SJSA1 (cell line): ENCODE data around the gene ARHGAP31. TPM values are rescaled to one million over a fixed set of nuclear protein-coding genes. Genes with fewer than 3 reads are reported as not detected.
"Not testable (repeated sequence)": the region's sequence is repeated elsewhere in the genome, so short reads cannot be mapped to it uniquely, and the experiment has no call there.

Experiments
- DNase-seq, 2 experiments: peaks; one replicate each; pipeline ENCODE4 v3.0.0-alpha.2; 2015 to 2020; ENCODE audit warnings: low spot score in 2 of 2, low read depth in 1 of 2
- H3K27ac ChIP-seq: fragments of 250-450 bp; sonication (Bioruptor Pico); 2 replicates; pipeline ENCODE4 v1.5.1; 2020; ENCODE audit warnings: mild to moderate bottlenecking, moderate library complexity
- H3K27me3 ChIP-seq: fragments of 250-450 bp; sonication (Bioruptor Pico); replicated peaks from 2 replicates; pipeline ENCODE4 v1.5.1; 2020; ENCODE audit warnings: mild to moderate bottlenecking, moderate library complexity
- H3K36me3 ChIP-seq: fragments of 250-450 bp; sonication (Bioruptor Pico); 2 replicates; pipeline ENCODE4 v1.5.1; 2020; ENCODE audit warnings: mild to moderate bottlenecking
- H3K4me1 ChIP-seq: fragments of 250-450 bp; sonication (Bioruptor Pico); replicated peaks from 2 replicates; pipeline ENCODE4 v1.6.1; 2021; ENCODE audit warnings: mild to moderate bottlenecking
- H3K4me3 ChIP-seq: fragments of 250-450 bp; sonication (Bioruptor Pico); 2 replicates; pipeline ENCODE4 v1.5.1; 2020; ENCODE audit warnings: mild to moderate bottlenecking
- H3K9me3 ChIP-seq: fragments of 250-450 bp; sonication (Bioruptor Pico); replicated peaks from 2 replicates; pipeline ENCODE4 v1.5.1; 2020; ENCODE audit warnings: mild to moderate bottlenecking
- total RNA-seq: library from RNA; depleted of rRNA; stranded (reverse); fragments of >200 nt; shearing (Covaris generic); gene quantifications from 2 replicates; pipeline ENCODE4 v1.2.3, GENCODE V29; 2014

Gene ARHGAP31
- total RNA-seq, 1 experiment from 2014 or later: 13.7 TPM

DNA sequence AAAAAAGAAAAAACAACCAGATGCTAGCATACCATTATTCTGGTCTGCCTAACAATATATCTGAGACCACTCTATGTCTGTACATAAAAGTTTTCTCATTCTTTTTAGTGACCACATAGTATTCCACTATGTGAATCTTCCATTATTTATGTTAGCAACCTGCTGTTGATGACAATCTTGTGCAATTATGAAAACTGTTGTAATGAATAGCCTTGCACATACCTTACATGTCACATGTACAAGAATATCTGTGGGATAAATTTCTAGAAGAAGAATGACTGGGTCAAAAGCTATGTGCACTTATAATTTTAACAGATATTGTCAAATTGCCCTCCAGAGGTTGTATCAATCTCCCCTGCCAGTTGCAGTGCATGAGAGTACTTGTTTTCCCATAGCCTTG is 62.5 kb downstream of the ARHGAP31 start:
- Histone ChIP-seq H3K27ac (no peak overlapping the region), H3K9me3 (no peaks in the 10 kb centered on the region), H3K36me3 (peaks cover 2% of the 10 kb centered on the region; the same call in 1 of the 2 replicates), H3K4me3 (no peak overlapping the region), H3K4me1 (peaks cover 36% of the 10 kb centered on the region), H3K27me3 (no peaks in the 10 kb centered on the region)
- no peak for DNase-seq

DNA sequence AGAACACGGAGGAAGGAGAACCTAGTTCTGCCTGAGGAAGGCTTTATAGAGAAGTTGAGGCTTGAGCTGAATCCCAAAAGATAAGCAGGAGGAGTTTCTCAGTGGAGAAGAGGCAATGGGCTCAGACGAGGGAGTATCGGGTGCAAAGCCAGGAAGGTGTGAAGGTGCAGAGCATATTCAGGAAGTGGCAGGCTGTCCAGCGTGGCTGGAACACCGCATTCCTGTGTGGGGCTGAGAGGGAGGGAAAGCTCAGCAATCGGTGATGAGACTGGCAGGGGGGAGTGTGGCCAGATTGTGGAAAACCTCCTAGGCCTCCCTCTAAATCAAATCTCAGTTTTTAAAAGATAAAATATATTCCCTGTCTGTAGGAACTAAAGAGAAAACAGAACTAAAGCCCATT is 63.0 kb downstream of the ARHGAP31 start:
- DNase-seq: peak; percentile 36 to 48
- H3K27ac ChIP-seq: no peak overlapping the region
- H3K9me3 ChIP-seq: no peaks in the 10 kb centered on the region
- H3K27me3 ChIP-seq: no peaks in the 10 kb centered on the region
- H3K4me1 ChIP-seq: peaks cover 30% of the 10 kb centered on the region
- H3K36me3 ChIP-seq: peaks cover 2% of the 10 kb centered on the region; the same call in 1 of the 2 replicates
- no peak overlapping the region for H3K4me3 ChIP-seq

DNA sequence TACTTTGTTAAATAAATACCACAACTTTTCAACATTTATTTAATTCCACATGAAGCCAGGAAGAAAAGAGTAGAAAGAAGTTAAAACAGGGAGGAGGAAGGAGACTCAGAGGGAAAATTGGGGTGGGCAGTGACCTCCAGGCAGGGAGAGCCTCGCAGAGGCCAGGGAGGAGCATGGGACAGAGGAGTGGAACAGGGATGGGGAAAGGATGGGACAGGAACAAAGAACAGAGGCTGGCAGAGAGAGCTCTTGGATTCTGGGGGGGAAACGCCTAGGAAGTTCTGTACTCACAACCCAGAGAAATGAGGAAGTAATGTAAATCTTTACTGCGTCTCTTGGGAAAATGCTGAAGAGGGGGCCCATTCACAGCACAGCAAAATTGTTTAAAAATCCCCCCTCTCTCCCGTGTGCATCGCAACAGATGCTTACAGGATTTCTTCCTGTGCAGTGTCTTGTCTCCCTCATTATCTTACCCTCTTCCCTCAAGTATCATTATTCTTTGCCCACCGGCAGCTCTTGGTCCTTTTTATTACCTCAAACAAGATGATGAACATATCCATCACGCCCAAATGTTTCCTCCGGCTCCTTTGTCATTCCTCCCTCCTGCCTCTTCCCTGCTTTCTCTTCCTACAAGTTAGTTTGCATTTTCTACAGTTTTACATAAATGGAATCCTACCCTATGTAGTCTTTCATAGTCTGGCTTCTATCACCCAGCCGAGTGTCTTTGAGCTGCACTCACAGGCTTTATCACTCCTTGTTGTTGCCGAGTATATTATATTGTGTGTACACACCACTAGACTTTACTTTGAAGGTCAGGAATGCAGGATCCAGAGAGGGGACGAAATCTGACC is 65.5 kb downstream of the ARHGAP31 start:
- Histone ChIP-seq H3K27ac (no peak overlapping the region), H3K27me3 (no peaks in the 10 kb centered on the region), H3K4me1 (peaks cover 17% of the 10 kb centered on the region), H3K36me3 (peaks cover 2% of the 10 kb centered on the region; the same call in 1 of the 2 replicates), H3K4me3 (no peak overlapping the region), H3K9me3 (no peaks in the 10 kb centered on the region)
- no peak for DNase-seq

DNA sequence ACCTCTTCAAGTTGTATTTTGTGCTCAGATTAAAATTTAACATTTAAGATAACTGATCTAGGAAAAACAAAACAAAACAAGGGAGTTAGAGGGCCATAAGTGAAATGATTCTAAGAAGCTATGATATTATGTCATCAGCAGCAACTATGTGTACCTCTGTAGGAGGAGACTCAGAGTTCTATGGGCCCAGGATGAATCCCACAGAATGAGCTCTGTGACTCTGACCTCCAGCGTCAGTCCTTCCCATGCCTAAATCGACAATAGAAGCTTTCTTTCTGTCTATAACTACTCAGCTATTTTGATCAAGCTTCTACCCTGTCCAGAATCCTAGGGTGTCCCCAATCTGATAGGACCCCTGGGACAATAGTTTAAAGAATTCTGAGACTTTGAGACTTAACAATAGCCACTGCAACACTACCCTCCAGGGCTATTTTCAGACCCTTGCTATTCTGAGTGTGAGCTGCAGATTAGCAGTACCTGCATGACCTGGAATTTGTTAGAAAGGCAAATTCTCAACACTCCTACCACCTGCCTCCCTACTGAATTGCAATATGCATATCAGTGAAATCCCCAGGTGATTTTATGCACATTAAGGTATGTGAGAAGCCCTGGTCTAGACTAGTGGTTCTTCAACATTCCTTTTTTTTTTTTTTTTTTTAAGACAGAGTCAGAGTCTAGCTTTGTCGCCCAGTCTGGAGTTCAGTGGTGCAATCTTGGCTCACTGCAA is 66.7 kb downstream of the ARHGAP31 start:
- DNase-seq: no peak
- H3K4me3 ChIP-seq: no peak overlapping the region
- H3K9me3 ChIP-seq: no peaks in the 10 kb centered on the region
- H3K4me1 ChIP-seq: peaks cover 17% of the 10 kb centered on the region
- H3K27ac ChIP-seq: no peak overlapping the region
- H3K27me3 ChIP-seq: no peaks in the 10 kb centered on the region
- H3K36me3 ChIP-seq: peaks cover 6% of the 10 kb centered on the region; the same call in 1 of the 2 replicates

GRCh38 chr3:119362010-119362409 is 67.8 kb downstream of the ARHGAP31 start:
- H3K27me3 ChIP-seq: no peaks in the 10 kb centered on the region
- peaks cover 13% of the 10 kb centered on the region for H3K4me1 ChIP-seq

GRCh38 chr3:119362940-119363725 is 69.0 kb downstream of the ARHGAP31 start:
- no peaks in the 10 kb centered on the region for H3K9me3 ChIP-seq
- DNase-seq: no peak
- H3K27me3 ChIP-seq: no peaks in the 10 kb centered on the region
- H3K36me3 ChIP-seq: peaks cover 19% of the 10 kb centered on the region
- no peak overlapping the region for H3K4me3 ChIP-seq
- no peak overlapping the region for H3K27ac ChIP-seq
- peaks cover 18% of the 10 kb centered on the region for H3K4me1 ChIP-seq

More at GRCh38 chr3:119362010-119362409, 67.8 kb downstream of the ARHGAP31 start:
- Histone ChIP-seq H3K9me3 (no peaks in the 10 kb centered on the region), H3K4me3 (no peak overlapping the region), H3K36me3 (peaks cover 11% of the 10 kb centered on the region; the same call in 1 of the 2 replicates), H3K27ac (no peak overlapping the region)
- DNase-seq: no peak

GRCh38 chr3:119364401-119364800 is 70.2 kb downstream of the ARHGAP31 start:
- no peak overlapping the region for H3K27ac ChIP-seq
- H3K4me3 ChIP-seq: no peak overlapping the region
- H3K9me3 ChIP-seq: no peaks in the 10 kb centered on the region

GRCh38 chr3:119365418-119365817 is 71.2 kb downstream of the ARHGAP31 start:
- Histone ChIP-seq H3K4me1 (peaks cover 22% of the 10 kb centered on the region), H3K4me3 (no peak overlapping the region), H3K9me3 (no peaks in the 10 kb centered on the region), H3K27ac (no peak overlapping the region), H3K36me3 (peaks cover 27% of the 10 kb centered on the region), H3K27me3 (no peaks in the 10 kb centered on the region)
- DNase-seq: no peak

More at GRCh38 chr3:119364401-119364800, 70.2 kb downstream of the ARHGAP31 start:
- peaks cover 26% of the 10 kb centered on the region for H3K36me3 ChIP-seq
- DNase-seq: no peak
- H3K27me3 ChIP-seq: no peaks in the 10 kb centered on the region
- peaks cover 28% of the 10 kb centered on the region for H3K4me1 ChIP-seq

DNA sequence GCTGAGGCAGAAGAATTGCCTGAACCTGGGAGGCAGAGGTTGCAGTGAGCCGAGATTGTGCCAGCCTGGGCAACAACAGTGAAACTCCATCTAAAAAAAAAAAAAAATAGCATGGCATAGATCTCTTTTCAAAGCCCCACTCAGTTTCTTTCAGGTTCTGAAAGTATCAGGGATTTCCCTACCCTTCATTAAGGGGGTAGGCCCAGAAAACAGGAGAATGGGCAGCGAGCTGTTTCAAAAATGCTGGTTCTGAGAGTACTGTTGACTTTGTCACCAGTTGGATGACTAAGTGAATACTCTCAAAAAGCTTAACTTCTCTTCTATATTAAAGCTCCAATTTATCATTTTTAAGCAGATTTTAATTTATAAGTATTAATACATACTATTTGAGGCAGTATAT is 72.8 kb downstream of the ARHGAP31 start:
- no peak overlapping the region for H3K4me3 ChIP-seq
- H3K4me1 ChIP-seq: peaks cover 22% of the 10 kb centered on the region
- H3K27me3 ChIP-seq: no peaks in the 10 kb centered on the region
- no peak overlapping the region for H3K27ac ChIP-seq
- H3K36me3 ChIP-seq: peaks cover 33% of the 10 kb centered on the region
- no peak for DNase-seq
- H3K9me3 ChIP-seq: no peaks in the 10 kb centered on the region

DNA sequence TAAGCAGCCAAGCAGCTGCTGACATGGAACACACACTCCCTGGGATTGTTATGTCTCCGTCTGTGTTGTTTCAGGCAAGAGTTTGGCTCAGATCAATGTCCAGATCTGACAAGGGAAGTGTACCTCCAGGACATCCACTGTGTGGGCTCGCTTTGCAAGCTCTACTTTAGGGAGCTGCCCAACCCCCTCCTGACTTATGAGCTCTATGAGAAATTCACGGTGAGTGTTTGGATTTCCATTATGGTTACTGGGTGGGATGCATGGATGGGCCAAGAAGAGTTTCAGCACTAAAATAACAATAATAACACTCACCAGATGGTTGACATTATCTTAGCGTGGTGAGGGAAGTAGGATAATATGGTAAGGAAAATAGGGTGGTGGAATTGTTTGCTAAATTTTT is 74.1 kb downstream of the ARHGAP31 start:
- Histone ChIP-seq H3K4me1 (peaks cover 22% of the 10 kb centered on the region), H3K9me3 (no peaks in the 10 kb centered on the region), H3K27ac (0 out of 2 replicates have a peak overlapping the region, but pooled peaks have one; percentile 6)

GRCh38 chr3:119371786-119372185 is 77.6 kb downstream of the ARHGAP31 start:
- not testable (repeated sequence) for H3K4me3 ChIP-seq, H3K9me3 ChIP-seq, H3K27me3 ChIP-seq, H3K27ac ChIP-seq, DNase-seq
- Histone ChIP-seq H3K36me3 (peaks cover 25% of the 10 kb centered on the region), H3K4me1 (peaks cover 22% of the 10 kb centered on the region)

More for the DNA sequence above, 74.1 kb downstream of the ARHGAP31 start:
- peak in 1 of 2 experiments; percentile 60 for DNase-seq
- Histone ChIP-seq H3K36me3 (peaks cover 36% of the 10 kb centered on the region), H3K4me3 (no peak overlapping the region), H3K27me3 (no peaks in the 10 kb centered on the region)

GRCh38 chr3:119375106-119375505 is 80.9 kb downstream of the ARHGAP31 start:
- no peaks in the 10 kb centered on the region for H3K27me3 ChIP-seq
- no peak for DNase-seq
- no peaks in the 10 kb centered on the region for H3K9me3 ChIP-seq
- no peak overlapping the region for H3K4me3 ChIP-seq
- no peak overlapping the region for H3K27ac ChIP-seq
- no peaks in the 10 kb centered on the region for H3K4me1 ChIP-seq
- peaks cover 9% of the 10 kb centered on the region for H3K36me3 ChIP-seq

DNA sequence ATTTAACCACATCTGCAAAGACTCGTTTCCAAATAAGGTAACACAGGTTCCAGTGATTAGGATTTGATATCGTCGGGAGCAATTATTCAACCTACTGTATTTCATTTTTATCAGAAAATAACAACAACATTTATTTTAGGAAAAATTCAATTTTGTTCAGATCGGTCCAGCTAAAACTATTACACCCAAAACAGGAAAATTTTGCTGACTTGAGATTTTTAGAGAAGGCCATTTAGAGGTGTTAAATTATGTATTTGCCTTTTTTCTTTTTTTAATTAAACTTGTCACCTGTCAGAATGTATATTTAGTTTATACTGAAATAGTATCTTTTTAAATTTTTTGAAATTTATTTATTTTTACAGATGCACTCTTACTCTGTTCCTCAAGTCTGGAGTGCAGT is 81.3 kb downstream of the ARHGAP31 start:
- no peak for DNase-seq
- H3K27ac ChIP-seq: no peak overlapping the region

More for the DNA sequence above, 81.3 kb downstream of the ARHGAP31 start:
- Histone ChIP-seq H3K4me3 (no peak overlapping the region), H3K4me1 (no peaks in the 10 kb centered on the region), H3K27me3 (no peaks in the 10 kb centered on the region), H3K9me3 (no peaks in the 10 kb centered on the region), H3K36me3 (peaks cover 10% of the 10 kb centered on the region)
